GM19023 (cell line): ENCODE measurements around the gene RTL1.

Experiments
- ATAC-seq: cut with Tn5 transposase; IDR thresholded peaks from one replicate; pipeline ENCODE4 v1.9.1; 2021; ENCODE audit warnings: mild to moderate bottlenecking, moderate library complexity; ENCODE audit not compliant: unreplicated experiment

RTL1 gene

DNA sequence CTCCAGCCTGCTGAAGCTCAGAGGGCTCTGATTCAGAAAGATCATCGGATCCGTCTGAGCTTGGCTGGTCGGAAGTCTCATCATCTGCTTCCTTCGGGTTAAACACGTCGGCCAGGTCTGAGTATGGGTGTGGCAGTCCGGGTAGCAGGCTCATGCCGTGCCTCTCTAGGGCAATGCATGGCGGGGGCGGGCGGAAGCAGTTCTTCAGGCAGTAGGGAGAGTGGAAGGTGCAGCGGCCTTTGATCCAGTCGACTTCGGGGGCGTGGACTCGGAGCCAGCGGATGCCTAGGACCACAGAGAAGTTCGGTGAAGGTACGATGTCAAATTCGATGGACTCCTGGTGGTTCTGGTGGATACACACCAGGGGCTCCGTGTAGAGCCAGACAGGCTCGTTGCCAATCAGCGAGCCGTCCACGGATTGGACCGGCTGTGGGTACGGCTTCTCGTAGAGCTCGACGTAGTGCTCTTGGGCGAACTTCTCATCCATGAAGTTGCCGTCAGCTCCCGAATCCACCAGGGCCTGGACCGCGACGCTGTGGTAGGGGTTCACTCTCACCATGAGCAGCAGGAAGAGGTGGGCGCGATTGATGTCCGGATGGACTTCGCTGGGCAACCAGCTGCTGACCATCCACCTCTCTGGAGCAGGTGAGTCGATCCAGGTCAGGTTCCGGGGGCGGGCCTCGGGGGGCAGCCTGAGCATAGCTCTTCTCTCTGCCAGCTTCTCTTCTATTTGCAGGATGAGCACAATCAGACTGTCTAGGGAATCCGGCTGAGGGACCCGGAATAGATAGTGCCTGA lies 20.3 kb downstream of the RTL1 start:
- ATAC-seq, result no peak

DNA sequence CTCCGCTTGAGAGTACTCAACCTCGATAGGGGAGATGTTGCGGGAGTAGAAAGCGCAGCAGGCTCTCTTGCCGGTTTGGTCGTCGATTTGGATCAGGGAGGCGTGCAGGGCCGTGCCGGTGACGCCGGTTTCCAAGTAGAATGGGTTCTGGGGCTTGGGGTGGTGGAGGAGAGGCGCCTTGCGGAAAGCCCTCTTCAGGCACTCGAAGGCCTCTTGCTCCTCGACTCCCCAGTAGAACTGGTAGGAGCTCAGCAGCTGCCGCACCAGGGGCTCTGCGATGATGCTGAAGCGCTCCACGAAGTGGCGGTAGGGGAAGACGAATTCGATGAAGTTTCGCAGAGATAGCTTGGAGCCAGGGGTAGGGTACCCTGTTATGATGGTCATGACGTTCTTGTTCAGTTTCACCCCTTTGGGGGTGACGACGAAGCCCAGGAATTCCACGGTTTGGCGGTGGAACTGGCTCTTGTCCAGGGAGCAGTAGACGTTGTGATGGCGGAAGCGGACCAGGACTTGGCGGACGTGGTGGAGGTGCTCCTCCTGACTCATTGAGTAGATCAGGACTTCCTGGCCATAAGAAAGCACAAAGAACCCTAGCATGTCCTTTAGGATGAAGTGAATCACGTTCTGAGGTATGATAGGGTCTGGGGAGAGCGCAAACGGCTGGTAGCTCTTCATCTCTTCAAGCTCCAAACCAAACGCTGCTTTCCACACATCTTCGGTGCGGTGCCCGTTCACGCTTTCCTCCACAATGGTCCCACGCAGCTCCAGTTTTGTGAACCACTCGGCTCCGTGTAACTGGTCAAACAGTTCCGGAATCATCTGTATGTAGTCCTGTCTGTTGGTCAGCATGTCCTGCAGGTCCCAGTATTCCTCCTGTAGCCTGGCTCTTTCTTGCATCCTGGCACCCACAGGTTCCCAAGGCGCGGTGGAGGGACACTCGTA lies 21.2 kb downstream of the RTL1 start:
- ATAC-seq, result no peak

DNA sequence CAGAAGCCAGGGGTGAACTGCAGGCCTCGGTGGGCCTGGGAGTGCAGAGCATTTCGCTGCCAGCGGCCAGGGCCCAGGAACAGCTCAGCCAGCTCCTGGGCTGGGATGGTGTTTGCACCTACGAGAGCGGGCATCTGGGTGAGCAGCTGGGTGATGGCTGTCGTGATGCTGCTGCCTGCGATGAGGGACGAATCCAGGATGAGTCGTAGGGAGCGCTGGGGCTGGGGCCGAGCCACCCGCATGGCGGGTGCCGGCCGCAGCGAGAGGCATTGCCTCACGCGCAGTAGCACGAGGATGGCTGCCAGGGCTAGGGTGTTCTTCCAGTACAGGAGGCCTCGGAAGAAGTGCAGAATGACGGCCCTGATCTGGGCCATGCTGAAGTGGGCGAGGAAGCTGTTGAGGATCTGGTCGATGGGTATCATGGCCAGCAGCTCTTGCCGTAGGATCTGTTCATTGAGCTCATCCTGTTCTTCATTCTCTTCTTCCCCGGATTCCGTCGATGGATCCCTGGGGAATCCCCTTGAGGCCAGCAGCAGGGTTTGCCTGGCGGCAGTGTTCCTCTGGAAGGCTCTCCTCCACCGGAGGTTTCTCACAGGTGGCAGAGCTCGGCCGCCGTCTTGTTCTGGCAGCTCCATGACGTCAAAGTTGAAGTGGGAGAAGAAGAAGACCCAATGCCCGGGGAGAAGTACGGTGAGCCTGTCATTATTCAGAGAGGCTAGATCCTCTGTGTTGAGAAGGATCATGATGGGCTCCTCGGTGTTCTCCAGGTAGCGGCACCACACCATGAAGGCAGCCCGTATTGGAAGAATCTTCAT lies 22.1 kb downstream of the RTL1 start:
- no peak for ATAC-seq

DNA sequence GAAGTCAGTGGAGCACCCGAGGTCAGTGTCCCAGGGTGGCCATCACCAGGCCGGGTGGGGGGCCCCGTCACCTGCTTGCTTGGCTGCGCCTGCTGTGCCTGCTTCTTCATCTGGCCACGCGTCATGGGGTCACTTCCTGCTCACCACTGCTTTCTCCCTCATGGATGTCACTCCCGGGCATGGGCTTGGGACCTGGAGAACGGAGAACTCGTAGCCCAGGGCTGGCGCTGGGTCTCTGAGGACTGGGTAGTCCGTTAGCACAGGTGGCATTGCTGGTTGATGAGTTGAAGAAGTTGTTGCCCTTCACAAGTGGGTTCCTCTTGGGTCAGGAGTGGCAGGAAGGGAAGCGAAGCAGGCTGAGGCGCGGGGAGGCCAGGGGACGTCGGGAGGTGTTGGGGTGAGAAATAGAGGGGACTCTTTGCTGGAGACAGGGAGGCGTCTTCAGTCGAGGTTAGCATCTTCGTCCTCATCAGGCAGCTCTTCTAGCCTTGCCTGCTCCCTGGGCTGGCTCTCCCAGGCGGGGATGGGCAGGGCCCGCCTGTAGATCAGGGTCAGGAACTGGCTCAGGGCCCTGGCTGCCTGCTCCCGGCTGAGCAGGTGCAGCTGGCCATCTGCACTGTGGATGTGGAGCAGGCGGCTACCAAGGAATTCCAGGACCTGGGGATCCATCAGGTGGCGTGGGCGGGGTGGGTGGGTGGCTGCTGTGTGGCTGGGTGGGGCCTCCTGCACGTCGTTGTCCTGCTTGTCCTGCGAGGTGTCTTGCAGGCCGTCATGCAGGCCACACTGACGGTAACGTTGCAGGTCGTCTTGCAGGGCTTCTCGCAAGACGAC lies 23.0 kb downstream of the RTL1 start:
- ATAC-seq, result no peak

DNA sequence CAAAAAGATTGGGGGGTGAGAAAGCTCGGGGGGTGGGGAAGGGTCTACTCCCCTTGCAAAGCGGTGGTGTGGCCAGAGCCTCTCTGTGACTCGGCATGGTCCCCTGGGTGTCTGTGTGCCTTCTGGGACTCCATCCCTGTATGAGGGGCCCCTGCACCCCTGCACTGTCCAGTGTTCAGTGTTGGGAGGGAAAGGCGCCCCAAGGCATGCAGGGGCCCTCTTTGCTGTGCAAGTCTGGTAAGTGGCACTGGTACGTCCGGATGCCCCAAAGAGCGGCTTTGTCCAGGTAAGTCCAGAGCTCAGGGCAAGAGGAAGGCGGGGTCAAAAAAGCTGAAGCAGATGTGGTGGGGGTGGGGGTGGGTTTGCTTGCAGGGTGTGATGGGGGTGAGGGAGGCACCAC lies 23.7 kb downstream of the RTL1 start:
- ATAC-seq, result no peak

DNA sequence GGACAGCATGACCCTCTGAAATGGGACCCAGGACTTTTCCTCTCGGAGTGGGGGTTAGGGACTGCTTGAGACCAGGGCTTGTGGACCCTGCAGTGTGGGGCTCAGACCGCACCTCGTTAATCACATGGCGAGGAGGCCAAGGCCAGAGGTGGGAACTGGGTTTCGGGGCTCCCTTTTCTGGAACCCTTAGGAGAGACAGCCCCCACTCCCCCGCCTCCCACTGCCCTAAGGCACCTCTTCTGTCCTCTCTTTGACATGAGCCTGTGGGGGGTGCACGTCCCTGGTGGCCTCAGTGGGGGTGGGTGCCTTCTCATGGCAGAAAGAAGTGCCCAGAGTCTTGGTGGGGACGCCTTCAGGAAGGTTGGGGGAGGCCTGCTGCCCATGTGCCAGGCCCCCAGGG lies 24.3 kb downstream of the RTL1 start:
- ATAC-seq, result no peak

DNA sequence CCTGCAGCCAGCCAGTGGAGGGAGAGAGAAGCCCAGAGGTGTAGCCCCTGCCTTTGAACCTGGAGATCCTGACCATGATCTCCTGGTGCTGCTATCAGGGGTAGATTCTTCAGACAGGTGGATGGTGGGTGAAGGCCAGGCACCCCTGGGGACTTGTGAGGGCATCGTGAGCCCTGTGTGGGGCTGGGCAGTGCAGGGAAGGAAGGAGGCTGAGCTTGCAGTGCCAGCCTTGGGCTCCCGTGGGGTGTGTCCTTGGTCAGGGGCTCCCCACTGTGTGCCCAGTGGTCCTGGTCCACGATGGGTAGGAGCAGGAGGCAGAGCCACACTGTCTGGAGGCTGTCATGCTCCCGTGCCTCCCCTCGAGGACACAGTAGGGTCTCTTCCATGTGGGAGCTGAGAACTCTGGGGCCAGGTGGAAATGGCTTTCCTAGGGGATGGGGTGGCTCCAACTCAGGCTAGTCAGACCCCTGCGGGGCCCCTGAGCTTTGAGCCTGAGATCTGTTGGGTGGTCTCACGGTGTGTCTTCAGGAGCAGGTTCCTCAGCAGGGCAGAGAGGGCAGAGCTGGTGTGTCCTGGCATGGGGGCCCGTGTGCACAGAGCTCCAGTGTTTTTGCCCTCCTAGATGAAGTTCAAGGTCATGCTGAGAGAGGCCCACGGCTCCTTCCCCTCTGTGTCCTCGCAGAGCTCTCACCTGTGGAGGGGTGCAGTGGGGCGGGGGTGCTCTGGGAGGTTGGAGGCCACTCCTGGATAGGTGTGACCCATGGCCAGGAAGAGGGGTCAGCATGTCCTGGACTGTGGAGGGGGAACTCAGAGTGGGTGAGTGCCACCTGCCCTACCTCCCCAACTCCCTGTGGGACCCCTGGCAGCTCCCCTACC lies 25.0 kb downstream of the RTL1 start:
- no peak for ATAC-seq

DNA sequence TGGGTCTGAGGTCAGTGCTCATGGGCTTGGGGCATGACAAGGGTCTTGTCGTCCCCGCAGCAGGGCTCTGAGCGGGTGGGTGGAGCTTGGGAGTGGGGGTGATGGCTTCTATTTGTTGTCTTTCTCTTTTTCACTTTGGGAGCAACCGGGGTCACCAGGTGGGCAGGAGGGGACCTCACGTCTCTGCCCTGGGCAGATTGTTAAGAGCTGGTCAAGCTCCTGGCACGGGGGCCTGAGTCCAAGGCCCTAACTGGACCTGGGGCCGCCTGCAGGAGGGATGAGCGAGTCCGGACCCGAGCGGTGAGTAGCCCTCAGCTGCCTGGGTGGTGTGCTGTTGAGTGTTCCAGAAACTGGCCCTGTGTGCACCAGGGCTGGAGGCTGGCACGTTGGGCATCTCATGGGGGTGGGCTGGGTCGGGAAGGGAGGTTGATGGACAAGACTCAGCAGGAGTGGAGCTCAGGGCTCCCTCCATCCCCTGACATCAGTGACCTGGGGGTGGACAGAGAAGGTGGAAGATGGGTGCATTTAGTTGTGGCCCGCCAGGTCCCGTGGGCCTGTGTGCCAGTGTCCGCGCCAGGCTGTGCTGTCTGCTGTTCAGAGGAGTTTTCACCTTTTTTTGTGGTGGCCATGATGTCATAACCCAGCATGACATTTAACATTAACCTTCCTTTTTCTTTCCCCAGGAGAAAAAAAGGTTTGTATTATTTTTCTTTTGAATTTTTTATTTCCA lies 27.5 kb downstream of the RTL1 start:
- ATAC-seq, result no peak

DNA sequence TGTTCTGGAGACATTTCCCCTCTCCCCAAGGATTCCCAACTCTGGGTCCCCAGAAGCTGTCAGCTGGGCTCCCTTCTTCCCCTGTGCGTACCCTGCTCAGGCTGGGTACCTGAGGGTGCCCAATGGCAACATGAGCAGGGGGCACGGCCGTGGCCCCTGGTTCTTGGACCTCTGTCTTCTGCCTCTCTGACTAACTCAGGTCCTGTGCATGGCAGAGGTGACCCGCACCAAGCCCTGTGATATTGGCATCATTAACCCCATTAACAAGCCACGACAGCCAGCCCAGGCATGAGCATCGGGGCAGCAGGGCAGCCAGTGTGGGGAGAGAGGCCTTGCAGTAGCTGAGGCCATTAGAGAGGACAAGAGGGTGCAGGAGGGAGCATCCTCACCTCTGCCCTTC lies 28.4 kb downstream of the RTL1 start:
- no peak for ATAC-seq

DNA sequence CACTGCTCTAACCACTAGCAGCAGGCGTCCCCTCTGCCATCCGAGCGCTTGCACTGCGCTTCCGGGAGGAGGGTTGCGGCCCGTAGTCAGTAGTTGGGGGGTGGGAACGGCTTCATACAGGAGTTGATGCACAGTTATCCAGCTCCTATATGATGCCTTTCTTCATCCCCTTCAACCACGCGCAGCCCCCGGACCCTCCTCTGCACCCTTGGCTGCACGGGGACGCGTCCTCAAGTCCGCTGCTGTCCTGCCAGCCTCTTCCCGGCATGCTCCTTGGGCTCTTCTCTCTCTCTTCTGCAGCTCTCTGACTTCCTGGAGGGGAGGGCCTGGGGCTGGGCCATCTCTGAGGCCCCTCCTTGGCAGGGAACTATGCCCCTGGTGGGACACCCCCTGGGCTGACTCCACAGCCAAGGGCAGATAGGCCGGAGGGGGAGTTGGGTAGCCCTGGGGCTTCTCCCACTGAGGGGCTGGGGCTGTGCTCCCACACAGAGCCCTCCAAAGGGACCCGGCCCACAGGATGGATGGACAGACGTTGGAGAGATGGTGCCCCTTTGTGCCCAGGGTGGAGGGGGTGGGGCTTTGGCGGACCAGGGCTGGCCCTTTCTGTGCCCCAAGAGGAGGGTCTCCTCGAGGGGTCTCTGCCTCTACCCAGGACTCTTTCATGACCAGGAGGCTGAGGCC lies 29.0 kb downstream of the RTL1 start:
- no peak for ATAC-seq

DNA sequence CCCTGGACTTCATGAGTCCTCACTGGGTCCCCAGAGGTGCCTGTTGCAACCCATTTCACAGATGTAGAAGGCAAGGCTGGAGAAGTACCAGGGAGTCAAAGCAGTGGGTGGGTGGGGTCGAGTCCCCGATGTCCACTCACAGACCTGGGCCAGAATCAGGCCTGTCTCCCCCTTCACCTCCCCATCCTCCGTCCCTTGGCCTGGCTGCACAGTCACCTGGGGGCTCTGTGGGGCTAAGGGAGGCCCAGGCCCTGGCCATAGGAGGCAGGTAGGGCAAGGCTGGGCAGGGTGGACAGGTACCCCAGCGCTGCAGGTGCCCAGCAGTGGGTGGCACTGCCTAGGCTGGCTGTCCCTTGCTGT lies 29.5 kb downstream of the RTL1 start:
- no peak for ATAC-seq

DNA sequence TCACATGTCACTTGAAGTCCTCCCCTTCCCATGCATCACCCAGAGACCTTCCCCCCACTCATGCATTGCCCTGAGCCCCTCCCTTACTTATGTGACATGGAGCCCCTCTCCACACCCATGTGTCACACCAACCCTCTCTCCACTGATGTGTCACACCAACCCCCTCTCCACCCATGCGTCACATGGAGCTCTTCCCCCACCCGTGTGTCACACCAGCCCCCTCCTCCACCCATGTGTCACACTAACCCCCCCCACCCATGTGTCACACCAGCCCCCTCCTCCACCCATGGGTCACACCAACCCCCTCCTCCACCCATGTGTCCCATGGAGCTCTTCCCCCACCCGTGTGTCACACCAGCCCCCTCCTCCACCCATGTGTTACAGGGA lies 30.4 kb downstream of the RTL1 start:
- ATAC-seq, result no peak

DNA sequence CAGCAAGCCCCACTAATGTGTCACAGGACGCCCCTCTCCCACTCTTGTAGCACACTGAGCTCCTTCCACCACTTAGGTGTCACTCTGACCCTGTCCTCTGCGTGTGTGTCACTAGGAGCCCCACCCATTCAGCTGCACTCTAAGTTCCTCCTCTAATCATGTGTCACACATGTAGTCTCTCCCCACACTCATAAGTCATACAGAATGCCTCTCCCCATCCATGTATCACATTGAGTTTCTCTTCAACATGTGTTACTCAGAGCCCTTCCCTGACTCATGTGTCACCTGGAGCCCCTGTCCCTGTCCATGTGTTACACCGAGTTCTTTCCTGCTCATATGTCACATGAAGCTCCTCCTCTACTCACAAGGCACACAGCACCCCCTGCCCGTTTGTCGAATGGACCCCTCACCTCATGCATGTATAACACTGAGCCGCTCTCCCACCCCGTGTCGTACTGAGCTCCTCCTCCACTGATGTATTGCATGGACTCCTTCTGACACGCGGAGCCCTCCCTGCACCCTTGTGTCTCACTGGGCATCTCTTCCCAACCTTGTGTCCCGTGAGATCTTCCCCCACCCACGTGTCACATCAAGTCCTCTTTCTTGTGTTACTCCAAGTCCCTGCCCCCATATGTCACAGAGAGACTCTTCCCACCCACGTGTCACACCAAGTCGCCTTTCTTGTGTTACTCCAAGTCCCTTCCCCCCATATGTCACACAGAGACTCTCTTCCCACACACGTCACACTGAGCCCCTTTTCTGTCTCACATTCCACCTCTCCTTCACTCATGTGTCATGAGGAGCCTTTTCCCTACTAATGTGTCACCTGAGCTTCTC lies 31.0 kb downstream of the RTL1 start:
- no peak for ATAC-seq

DNA sequence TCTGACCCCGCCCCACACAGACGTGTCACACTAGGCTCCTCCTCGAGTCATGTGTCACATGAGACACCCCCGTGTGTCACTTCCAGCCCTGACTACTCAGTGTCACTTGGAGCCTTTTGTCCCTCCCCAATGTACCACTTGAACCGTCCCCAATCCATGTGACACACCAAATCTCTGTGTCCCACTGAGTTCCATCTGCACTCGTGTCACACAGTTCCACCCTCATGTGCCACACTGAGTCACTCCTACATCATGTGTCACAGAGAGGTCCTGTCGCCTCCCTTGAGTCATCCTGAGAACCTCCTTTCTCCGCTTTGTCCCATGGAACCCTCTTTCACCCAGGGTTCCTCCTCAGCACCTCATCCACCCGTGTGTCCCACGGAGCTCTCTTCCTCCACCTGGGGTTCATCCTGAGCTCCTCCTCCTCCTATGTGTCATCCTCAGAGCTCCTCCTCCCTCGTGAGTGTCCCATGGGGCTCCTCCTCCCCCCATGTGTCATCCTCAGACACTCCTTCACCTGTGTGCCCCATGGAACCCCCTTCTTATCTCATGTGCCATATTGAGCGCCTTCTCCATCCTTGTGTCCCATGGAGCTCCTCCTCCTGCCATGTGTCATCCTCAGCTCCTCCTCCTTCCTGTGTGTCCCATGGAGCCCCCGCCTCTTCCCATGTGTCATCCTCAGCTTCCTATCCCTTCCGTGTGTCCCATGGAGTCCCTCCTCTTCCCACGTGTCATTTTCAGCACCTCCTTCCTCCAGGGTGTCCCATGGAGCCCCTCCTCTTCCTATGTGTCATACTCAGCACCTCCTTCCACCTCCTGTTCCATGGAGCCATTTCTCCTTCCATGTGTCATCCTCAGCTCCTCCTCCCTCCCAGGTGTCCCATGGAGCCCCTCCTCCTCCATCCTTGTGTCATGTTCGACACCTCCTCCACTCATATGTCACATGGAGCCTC lies 32.0 kb downstream of the RTL1 start:
- ATAC-seq, result no peak

DNA sequence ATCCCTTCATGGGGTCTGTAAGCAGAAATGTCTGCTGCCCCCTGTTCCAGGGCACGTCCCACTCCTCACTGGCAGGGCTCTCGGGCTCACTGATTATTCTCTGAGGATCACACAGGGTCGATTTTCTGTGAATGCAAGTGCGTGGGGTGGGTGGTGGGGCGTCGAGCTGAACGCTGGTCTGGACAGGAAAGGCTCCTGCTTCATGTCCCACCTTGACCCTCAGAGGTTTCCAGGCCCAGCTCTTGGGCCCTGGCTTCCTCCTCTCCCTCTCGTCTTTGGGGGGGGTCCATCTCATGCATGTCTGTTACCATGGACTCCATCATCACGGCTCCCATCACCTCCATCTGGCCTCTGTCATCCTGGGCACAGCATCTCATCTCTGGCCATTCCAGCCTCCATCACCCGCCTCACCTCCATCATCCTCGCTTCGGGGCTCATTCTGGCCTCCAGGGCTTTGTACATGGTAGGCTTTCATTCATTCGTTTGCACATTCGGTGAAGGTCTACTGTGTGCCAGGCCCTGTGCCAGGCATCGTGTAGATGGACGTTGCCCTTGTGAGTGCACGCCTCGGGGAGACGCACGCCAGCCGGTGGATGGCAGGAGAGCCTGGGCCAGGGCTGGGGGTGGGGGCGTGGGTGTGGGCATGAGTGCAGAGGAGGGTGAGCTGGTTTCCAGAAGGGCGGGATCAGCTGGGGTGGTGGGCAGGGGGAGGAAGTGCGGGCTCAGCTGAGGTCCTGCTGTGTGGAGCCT lies 34.7 kb downstream of the RTL1 start:
- ATAC-seq, result no peak
